ENCODE data around the gene KLF6.

Gene KLF6

DNA sequence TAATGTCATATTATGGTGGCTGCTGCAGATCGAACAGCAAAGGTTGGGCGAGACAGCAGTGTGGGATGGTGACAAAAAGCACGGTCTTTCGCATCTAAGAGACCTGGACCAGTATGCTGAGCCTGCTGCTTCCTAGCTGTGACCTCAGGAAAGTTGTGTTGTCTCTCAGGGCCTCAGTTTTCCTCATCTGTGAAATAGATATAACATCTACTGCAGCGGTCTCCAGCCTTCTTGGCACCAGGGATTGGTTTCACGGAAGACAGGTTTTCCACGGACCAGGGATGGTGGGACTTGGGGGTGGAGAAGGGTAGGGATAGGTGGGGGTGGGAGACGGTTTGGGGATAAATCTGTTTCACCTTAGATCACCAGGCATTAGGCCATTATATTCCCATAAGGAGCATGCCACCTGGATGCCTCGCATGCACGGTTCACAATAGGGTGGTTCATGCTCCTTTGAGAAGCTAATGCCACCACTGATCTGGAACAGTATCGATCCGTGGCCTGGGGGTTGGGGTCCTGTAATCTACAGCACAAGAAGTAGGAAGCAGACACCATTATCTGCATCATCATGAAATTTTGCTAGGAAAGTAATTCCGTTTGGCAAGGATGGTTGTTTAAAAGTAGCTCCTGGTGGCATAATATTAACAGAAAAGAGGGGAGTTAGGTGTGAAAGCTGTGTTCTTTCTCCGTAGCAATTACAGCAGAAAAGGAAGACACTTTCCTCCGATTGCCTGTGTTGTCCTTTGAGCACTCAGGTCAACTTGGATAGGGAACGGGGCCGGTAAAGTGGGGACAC lies 10.8 kb downstream of the KLF6 start:
- DNase-seq = no peak

DNA sequence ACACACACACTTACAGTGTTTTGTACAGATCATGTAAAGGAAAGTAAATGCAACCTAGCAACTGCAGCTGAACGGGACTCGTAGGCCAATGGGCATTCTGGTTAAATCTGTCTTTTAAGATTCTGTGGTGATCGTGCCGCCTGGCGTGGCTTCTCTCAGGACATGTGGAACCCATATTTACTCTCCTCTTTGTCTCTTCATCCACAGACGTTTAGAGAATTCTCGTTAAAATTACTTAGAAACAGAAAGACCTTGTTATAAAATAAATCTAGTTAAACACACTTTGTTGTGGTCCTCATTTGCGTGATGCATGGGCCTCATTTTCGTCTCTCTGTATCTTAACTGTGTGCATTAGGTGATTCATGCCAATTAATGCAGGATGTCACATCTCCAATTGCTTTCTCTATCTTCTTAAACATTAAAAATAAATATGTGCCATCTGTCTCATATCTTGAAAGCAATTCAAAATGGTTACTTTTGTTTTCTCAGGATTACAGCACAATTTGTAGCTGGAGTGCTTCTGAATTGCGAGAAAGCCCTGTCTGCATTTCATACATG lies 11.5 kb downstream of the KLF6 start:
- no peak for DNase-seq

GRCh38 chr10:3772361-3773171 lies 12.4 kb downstream of the KLF6 start:
- no peak for DNase-seq

DNA sequence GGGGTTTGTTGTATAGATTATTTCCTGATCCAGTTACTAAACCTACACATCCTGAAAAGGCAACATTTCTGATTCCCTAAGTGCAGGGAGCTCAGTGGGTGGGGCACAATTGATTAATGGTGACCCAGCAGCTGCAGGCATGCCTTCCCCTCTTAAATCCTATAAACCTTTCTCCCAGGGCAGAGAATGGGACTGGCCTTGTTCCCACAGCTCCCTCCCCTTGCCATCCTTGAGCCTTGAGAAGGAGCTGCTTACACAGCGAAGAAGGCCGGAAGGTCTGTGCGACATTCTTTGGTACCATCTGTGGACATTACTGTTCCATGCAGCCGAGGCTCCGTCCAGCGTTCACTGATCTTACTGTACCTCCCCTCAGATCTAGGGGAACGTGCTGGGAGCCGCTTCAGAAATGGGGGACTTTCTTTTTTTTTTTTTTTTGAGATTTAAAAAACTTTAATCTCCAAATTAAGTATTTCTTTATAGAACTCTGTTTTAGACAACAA lies 14.3 kb downstream of the KLF6 start:
- no peak for DNase-seq

GRCh38 chr10:3769556-3769955 lies 15.5 kb downstream of the KLF6 start:
- no peak for DNase-seq

DNA sequence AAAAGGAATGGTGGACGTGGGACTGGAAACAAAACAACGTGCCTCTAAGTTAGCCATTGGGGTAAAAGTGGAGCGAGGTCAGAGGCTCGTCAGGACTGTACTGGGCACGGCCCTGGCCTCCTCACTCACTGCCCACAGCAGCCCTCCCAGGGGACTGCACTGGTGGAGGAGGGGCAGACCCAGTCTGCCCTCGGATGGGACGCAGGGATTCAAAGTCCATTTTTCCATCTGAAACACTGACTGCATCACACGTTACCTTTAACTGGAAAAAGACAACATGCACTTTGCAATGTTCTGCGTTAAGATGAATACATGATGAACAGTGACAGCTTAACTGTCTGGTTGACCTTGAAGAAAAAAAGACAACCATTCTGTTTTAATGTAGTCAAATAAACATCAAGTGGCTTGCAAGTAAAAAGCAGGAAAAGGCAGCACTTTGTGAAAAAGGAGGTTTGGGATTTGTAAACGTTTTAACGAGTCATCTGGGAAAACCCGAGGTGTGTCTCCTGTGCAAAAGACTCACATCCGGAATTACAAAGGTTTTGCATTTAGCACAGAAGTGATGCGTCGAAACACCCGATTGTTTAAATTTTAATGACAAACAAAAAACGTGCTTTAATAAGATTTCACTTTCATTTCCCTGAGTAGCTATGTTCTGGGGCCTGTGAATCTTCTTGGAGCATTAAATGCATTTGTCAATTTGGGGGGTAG lies 18.8 kb downstream of the KLF6 start:
- no peak for DNase-seq

- DNase-seq = peak in 1 of 2 donors; percentile 49
Measured at GRCh38 chr10:3765146-3765545, 19.9 kb downstream of the KLF6 start.

DNA sequence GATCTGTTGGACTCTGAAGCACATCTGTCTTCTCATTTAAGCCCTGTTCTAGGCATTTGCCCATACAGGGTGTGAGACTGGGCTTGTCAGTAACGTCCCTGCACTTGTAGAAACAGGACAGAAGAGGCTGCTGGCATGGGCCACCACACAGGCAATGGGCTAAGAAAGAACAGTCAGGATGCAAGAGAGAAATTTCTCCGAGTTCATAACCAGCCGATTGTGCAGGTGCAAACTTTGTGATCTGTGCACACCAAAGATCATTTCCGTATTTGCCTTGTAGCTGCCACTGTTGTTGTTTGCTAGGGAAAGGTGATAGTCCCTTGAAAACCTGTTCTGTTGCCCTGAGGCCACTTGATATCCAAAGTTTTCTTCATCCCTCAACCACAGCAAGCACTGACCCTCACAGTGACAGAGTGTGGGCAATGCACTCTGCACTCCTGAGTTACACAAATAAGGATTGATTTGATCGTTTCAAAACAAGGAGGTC lies 20.3 kb downstream of the KLF6 start:
- no peak for DNase-seq

DNA sequence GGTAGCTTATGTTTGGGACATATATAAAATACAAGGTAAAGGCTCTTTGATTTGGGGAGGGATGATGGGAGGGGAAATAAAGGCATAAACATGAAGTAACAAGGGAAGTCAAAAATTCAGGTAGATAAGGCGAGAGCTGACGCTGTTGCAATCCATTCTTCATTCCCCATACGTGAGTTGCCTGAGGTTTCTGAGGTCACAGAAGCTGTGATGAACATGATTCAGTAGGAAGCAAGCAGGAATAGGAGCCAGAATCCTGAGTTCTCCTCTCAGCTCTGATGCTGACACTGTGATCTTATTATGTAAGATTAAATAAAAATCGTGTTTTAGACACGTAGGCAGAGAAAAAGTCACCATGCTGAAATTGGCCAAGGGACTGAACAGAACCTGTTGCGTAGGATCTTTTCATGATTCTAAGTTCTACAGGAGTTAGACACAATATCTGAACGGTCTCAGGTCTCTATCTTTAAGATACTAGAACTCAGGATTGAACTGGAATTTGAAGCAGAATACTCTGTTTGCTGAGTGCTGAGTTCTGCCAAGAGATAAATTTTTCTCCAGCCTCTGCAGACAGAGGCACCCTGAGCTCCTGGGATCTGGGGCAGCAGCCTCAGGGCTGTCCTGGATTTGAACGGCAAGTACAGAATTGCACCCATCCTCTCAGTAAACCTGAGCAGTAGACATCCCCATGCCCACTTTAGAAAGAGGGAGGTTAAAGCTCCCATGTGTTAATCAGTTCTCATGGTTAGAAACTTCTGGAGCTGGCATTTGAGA lies 21.0 kb downstream of the KLF6 start:
- DNase-seq = no peak

GRCh38 chr10:3763035-3763456 lies 22.0 kb downstream of the KLF6 start:
- no peak for DNase-seq

DNA sequence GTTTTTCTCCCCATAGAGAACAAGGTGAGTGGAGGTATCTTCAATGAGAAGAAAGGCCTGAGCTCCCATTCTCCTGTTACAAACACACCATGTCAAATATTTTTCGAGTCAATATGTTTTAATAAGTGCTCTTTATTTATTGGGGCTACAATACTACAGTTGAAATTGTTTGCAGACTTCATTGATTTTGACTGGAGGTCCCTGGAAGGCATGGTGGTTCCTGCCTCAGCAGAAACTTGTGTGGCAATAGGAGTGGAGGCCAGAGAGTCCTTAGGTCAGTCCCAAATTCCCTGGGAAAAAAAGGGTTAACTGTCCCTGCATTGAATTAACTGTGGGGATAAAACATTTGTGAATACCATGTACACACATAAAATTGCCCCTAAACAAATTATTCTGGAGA lies 22.7 kb downstream of the KLF6 start:
- DNase-seq = no peak

- no peak for DNase-seq
Measured at GRCh38 chr10:3761904-3762303, 23.1 kb downstream of the KLF6 start.

DNA sequence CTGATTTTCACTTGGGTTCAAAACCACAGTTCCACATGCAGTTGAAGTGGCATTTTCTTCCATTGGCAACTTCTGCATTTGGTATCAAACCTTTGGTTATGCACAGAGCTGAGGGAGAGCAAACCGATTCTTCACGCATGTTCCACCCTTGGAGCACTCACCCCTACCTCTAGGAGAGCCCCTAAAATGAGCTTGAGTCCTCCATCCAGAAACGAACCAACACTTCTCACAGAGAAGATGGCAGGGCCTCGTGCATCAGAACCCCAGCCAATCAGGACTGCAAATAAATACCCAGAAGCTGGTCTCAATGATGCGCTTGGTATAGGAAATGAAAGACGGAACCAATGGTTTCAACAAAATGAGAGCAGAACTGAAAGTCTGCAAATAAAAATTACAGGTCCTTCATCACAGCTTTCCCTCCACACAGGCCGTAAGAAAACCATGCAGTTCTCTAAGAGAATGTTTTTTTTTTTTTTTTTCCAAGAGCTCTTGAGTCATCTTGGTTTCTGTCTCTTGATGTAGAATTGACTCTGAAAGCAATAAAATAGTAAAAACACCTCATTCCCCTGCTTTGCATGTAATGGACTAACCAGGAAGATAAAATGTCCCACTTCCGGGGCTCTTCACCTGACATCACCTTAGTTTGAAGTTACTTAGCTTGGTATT lies 23.9 kb downstream of the KLF6 start:
- no peak for DNase-seq

DNA sequence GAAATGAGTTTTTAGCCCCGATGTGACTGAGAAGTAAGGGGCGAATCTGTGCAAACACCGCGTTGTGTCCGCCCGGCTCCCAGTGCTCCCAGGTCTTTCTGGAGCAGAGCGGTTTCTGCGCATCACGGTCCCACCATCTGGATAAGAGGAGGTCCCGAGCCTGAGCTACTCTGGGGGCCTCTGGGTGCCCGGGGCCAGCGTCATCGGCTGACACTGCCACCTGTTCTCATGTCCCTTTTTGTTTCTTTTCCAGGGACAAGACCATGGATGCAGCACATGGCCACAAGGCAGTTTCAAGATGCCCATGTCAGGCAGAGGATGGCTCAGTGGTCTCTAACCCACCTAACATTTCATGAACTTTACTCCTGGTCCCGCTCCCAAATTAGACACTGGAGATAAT lies 24.9 kb downstream of the KLF6 start:
- no peak for DNase-seq

GRCh38 chr10:3759397-3759796 lies 25.6 kb downstream of the KLF6 start:
- no peak for DNase-seq

- DNase-seq = no peak
Measured at GRCh38 chr10:3758491-3758970, 26.5 kb downstream of the KLF6 start.

DNA sequence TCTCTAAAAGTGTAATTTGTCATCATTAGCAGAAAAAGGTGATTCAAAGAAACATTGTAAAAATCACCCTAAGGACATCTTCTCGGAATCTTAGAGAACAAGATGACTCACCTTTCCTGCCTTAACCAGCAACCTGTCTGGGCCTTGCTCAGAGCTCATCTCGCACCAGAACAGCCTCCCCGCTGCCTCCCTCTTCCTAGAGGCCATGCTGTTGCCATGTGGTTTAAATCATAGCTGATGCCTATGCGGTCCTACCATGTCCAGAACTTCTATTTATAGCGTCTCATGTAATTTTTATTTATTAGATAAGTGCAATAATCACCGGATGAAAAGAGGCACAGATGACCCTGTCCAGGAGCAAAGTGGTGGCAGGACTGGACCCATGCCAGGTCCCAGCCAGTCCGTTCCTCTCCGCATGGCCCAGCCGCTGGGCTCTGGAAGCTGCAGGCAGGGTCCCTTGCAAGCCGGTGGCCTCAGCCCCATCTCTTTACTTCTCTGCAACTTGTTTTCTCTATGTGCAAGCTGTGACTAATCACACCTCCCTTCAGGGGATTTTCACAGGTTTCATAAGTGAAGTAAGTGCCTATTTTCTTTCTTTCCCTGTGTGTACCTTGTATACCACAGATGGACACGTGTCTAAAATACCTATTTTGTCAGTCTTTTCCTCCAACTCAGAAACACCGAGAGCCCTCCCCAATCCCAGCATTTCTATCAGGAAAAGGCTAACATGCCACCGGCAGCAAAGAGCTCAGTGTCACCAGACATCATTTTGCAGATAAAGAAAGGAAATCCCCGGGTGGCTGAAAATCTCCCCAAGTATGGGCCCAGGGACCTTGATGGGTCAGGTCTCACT lies 27.1 kb downstream of the KLF6 start:
- DNase-seq = peak; percentile 69 to 81

DNA sequence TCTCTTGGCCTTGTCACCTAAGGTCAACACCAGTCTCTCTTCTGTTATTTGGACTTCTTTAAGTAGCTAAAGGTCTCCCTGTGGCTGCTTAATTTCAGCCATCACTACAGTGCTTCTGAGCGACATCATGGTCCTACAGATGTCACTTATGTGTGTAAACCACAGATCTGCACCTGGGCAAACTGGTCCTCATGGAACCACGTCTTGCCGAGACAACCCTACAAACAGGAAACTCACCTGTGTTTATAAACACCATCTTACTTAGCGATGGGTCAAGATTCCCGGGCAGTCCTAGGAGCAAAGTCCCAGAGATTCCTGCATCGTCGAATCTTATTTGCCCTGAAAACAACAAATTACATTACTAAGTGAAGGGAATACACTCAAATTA lies 27.8 kb downstream of the KLF6 start:
- peak in 1 of 2 donors; percentile 37 for DNase-seq

GRCh38 chr10:3756360-3756740 lies 28.7 kb downstream of the KLF6 start:
- DNase-seq = no peak

Measured in activated CD4-positive, alpha-beta T cell treated with anti-CD3 and anti-CD28 coated beads for 4 hours (primary cell).